Central memory CD8-positive, alpha-beta T cell (primary cell): ENCODE results near the gene RPS6KA2.

Source experiments
- ATAC-seq: fragments of 150-1000 bp; cut with Tn5 transposase; replicated peaks from 2 replicates; pipeline ENCODE4 v1.10.0; 2022; ENCODE audit warnings: mild to moderate bottlenecking, moderate FRiP score, moderate number of reproducible peaks; ENCODE audit not compliant: poor library complexity, severe bottlenecking; ENCODE audit errors: extremely low read depth
- DNase-seq, 2 donors: peaks; one replicate each; pipeline ENCODE4 v3.0.0; 2021; ENCODE audit warnings: low spot score in 2 of 2
- H3K27ac Mint-ChIP-seq: one replicate; pipeline ENCODE4 v1.8.0; 2022; ENCODE audit warnings: low read depth, mild to moderate bottlenecking, moderate library complexity, mixed read lengths
- H3K27me3 Mint-ChIP-seq: one replicate; pipeline ENCODE4 v1.8.0; 2022; ENCODE audit warnings: mixed read lengths
- H3K36me3 Mint-ChIP-seq: one replicate; pipeline ENCODE4 v1.8.0; 2022; ENCODE audit warnings: mild to moderate bottlenecking, moderate library complexity, mixed read lengths; ENCODE audit not compliant: insufficient read depth
- H3K4me1 Mint-ChIP-seq: one replicate; pipeline ENCODE4 v1.8.0; 2022; ENCODE audit warnings: mixed read lengths
- H3K4me3 Mint-ChIP-seq: one replicate; pipeline ENCODE4 v1.8.0; 2022; ENCODE audit warnings: mild to moderate bottlenecking, moderate library complexity, mixed read lengths
- H3K9me3 Mint-ChIP-seq: one replicate; pipeline ENCODE4 v1.8.0; 2022; ENCODE audit warnings: mixed read lengths

The RPS6KA2 gene

GRCh38 chr6:166436195-166437139 lies 190.6 kb downstream of the RPS6KA2 start:
- Mint-ChIP-seq H3K4me3 (no peak overlapping the region), H3K27me3 (peaks cover 14% of the 10 kb centered on the region), H3K4me1 (peaks cover 22% of the 10 kb centered on the region), H3K27ac (peak overlapping the region; percentile 89), H3K36me3 (no peaks in the 10 kb centered on the region), H3K9me3 (no peaks in the 10 kb centered on the region)
- ATAC-seq (no peak), DNase-seq (no peak)

- peak; percentile 44 to 67 for DNase-seq
- H3K27me3 Mint-ChIP-seq, result peaks cover 14% of the 10 kb centered on the region
- no peaks in the 10 kb centered on the region for H3K36me3 Mint-ChIP-seq
- no peaks in the 10 kb centered on the region for H3K9me3 Mint-ChIP-seq
- H3K4me3 Mint-ChIP-seq, result peak overlapping the region; percentile 44
- peak overlapping the region; percentile 89 for H3K27ac Mint-ChIP-seq
- peaks cover 22% of the 10 kb centered on the region for H3K4me1 Mint-ChIP-seq
- peak; percentile 95 for ATAC-seq
Observed at GRCh38 chr6:166435574-166435973, 191.5 kb downstream of the RPS6KA2 start.

- peaks cover 4% of the 10 kb centered on the region for H3K27me3 Mint-ChIP-seq
- peaks cover 14% of the 10 kb centered on the region for H3K4me1 Mint-ChIP-seq
- no peaks in the 10 kb centered on the region for H3K36me3 Mint-ChIP-seq
- H3K27ac Mint-ChIP-seq, result no peak overlapping the region
- no peaks in the 10 kb centered on the region for H3K9me3 Mint-ChIP-seq
- no peak for DNase-seq
- ATAC-seq, result no peak
- H3K4me3 Mint-ChIP-seq, result no peak overlapping the region
Observed at GRCh38 chr6:166434336-166434735, 192.7 kb downstream of the RPS6KA2 start.

DNA sequence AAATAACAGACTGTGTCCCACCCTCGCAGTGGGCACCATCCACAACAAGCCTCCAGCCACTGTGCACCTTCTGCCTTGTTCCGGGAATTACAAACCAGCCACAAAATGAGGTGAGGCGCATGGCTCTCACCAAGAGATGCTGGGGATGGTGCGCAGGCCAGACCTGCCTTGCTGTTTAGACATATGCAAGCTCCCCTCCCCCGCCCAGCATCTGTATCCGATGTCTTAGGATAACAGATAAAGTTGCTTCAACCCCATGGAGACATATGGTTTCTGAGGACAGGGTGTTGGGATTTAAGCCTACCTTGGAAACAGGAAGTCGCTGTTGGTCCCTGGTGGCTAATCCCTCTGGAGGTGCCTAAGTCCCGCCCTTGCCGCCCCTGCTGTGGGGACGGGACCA lies 194.0 kb downstream of the RPS6KA2 start:
- Mint-ChIP-seq H3K27me3 (no peaks in the 10 kb centered on the region), H3K4me1 (peaks cover 12% of the 10 kb centered on the region), H3K4me3 (no peak overlapping the region), H3K27ac (no peak overlapping the region), H3K9me3 (no peaks in the 10 kb centered on the region), H3K36me3 (no peaks in the 10 kb centered on the region)
- no peak for DNase-seq
- no peak for ATAC-seq

DNA sequence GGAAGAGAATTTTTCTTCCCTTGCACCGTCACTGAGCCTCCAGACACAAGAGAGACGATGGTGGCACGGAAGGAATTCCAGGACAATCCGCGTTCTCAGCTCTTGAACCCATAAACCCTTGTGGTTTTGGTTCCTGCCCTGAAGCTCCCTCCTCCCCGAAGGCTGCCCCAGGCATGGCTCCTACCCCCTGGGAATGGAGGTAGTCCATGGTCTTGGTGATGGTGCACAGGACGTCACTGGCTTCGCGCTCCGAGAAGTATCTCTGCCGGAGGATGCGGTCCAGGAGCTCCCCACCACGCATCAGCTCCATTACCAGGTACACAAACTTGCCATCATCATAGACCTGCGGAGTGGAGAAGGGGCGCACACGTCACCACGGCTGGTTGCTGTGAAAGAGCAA lies 196.8 kb downstream of the RPS6KA2 start:
- Mint-ChIP-seq H3K36me3 (no peaks in the 10 kb centered on the region), H3K9me3 (no peaks in the 10 kb centered on the region), H3K27ac (no peak overlapping the region), H3K27me3 (no peaks in the 10 kb centered on the region), H3K4me3 (no peak overlapping the region), H3K4me1 (peaks cover 2% of the 10 kb centered on the region)
- no peak for ATAC-seq
- DNase-seq, result no peak

DNA sequence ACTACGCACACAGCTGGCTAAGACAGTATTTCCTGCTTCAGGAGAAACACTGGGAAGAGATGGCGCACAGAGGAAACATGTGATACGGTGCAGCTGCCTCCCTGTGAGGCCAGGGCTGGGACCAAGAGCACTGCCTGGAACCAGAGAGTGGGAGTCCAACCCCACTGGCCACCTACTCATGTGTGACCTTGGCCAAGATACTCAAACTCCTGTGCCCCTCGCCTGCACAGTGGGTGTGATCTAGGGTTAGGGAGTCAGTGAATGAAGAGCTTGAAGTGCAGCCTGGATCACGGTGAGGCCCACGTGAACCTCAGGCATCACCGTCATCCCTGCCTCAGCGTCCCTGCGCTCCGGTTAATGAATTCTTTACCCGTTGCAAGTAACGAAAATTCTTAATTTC lies 202.6 kb downstream of the RPS6KA2 start:
- peaks cover 1% of the 10 kb centered on the region for H3K36me3 Mint-ChIP-seq
- no peak overlapping the region for H3K27ac Mint-ChIP-seq
- no peaks in the 10 kb centered on the region for H3K9me3 Mint-ChIP-seq
- H3K27me3 Mint-ChIP-seq, result no peaks in the 10 kb centered on the region
- no peak for ATAC-seq
- H3K4me3 Mint-ChIP-seq, result no peak overlapping the region
- no peak for DNase-seq
- H3K4me1 Mint-ChIP-seq, result peaks cover 19% of the 10 kb centered on the region

DNA sequence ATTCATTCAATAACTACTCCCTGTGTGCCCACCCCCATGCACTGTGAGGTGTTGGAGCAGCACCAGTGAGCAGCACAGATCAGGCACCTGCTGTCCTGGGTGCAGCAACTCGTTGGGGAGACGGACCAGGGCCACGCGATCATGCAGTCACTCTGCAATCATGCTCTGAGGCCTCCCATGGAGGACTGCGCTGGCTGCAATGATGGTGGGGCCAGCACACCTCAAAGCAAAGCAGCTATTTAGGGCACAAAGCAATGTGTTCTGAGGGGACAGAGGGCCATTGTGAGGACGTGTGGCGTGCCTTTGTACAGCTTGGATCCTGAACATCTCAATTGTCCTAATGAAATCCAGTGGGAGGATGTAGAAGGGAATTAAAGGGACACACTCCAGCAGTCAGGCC lies 203.3 kb downstream of the RPS6KA2 start:
- Mint-ChIP-seq H3K4me3 (no peak overlapping the region), H3K27ac (no peak overlapping the region), H3K4me1 (peaks cover 25% of the 10 kb centered on the region), H3K9me3 (no peaks in the 10 kb centered on the region), H3K36me3 (peaks cover 6% of the 10 kb centered on the region), H3K27me3 (no peaks in the 10 kb centered on the region)
- DNase-seq (no peak), ATAC-seq (no peak)

DNA sequence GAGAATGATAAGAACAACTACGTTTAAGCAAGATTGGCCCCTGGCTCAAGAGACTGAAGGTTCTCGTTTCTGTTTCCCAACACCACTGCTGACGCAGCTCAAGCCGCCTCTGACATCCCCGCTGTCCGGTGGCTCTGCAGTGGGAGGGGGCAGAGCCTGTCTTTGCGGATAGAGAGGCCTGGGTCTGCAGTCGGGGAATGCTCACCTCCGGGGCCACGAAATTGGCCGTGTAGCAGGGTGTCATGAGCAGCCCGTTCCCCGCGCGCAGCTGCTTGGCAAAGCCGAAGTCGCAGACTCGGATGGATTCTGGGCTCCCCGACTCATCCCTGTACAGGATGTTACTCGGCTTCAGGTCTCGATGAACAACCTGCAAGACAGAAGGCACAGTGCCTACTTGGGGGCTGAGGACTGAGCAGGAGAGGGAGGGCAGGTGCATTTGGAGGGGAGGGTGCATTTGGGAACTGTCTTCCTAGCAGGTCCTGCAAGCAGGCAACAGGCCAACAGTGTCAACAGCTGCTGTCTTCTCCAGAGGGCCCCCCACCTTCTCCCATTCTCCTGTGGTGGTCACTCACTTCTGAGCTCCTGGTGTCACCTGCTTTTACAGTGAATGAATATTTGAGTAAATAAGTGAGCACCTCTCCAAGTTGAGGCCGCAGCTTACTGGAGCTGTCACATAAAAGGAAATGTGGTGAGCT lies 203.9 kb downstream of the RPS6KA2 start:
- Mint-ChIP-seq H3K27me3 (no peaks in the 10 kb centered on the region), H3K4me1 (peaks cover 31% of the 10 kb centered on the region), H3K27ac (no peak overlapping the region), H3K36me3 (peaks cover 6% of the 10 kb centered on the region), H3K9me3 (no peaks in the 10 kb centered on the region), H3K4me3 (no peak overlapping the region)
- ATAC-seq (no peak), DNase-seq (no peak)

GRCh38 chr6:166422201-166422940 lies 204.7 kb downstream of the RPS6KA2 start:
- no peak for ATAC-seq
- H3K4me1 Mint-ChIP-seq, result peaks cover 39% of the 10 kb centered on the region

GRCh38 chr6:166420351-166420750 lies 206.7 kb downstream of the RPS6KA2 start:
- peaks cover 18% of the 10 kb centered on the region for H3K36me3 Mint-ChIP-seq
- H3K4me3 Mint-ChIP-seq, result peak overlapping the region; percentile 57
- peaks cover 13% of the 10 kb centered on the region for H3K9me3 Mint-ChIP-seq
- H3K4me1 Mint-ChIP-seq, result peaks cover 60% of the 10 kb centered on the region
- H3K27me3 Mint-ChIP-seq, result no peaks in the 10 kb centered on the region
- no peak for DNase-seq
- ATAC-seq, result no peak
- peak overlapping the region; percentile 95 for H3K27ac Mint-ChIP-seq

More at GRCh38 chr6:166422201-166422940, 204.7 kb downstream of the RPS6KA2 start:
- no peak overlapping the region for H3K4me3 Mint-ChIP-seq
- no peaks in the 10 kb centered on the region for H3K9me3 Mint-ChIP-seq
- peaks cover 11% of the 10 kb centered on the region for H3K36me3 Mint-ChIP-seq
- no peak for DNase-seq
- no peak overlapping the region for H3K27ac Mint-ChIP-seq
- H3K27me3 Mint-ChIP-seq, result no peaks in the 10 kb centered on the region

DNA sequence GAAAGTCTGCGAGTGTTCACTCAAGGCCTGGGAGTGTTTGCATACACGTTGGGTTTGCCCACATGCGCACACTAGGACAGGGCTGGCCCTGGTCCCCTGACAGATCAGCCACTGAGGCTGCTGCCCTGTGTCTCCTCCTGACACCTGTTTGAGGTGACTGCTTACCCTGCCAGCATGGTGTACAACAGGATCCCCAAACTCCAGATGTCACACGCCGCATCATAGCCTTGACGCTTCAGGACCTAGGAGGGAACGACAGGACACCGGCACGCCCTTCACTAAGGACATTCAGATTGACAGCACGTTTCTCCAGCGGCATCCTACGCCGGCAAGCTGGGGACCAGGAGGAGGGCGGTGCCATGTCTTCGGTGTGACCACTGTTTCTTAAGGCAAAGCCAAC lies 207.3 kb downstream of the RPS6KA2 start:
- Mint-ChIP-seq H3K9me3 (peaks cover 13% of the 10 kb centered on the region), H3K4me3 (peak overlapping the region; percentile 59), H3K36me3 (peaks cover 20% of the 10 kb centered on the region), H3K4me1 (peaks cover 65% of the 10 kb centered on the region), H3K27me3 (no peaks in the 10 kb centered on the region), H3K27ac (peak overlapping the region; percentile 95)
- ATAC-seq, result no peak
- DNase-seq, result no peak

- Mint-ChIP-seq H3K4me3 (peak overlapping the region; percentile 59), H3K27me3 (no peaks in the 10 kb centered on the region), H3K27ac (peak overlapping the region; percentile 95), H3K36me3 (peaks cover 20% of the 10 kb centered on the region), H3K9me3 (peaks cover 13% of the 10 kb centered on the region), H3K4me1 (peaks cover 69% of the 10 kb centered on the region)
- peak; percentile 31 for ATAC-seq
- peak in 1 of 2 donors; percentile 36 for DNase-seq
Observed at GRCh38 chr6:166419286-166419685, 207.8 kb downstream of the RPS6KA2 start.
